ENCODE results near the gene ZNF276. TPM values are rescaled to one million over a fixed set of nuclear protein-coding genes. Genes with fewer than 3 reads are reported as not detected.

The ZNF276 gene
- total RNA-seq, 1 experiment from 2014 or later = 32.7 TPM

GRCh38 chr16:89727406-89728120 lies 6.2 kb downstream of the ZNF276 start:
- Mint-ChIP-seq H3K27me3 (ENCODE audit: insufficient read depth, unreplicated experiment) (no peaks in the 10 kb centered on the region), H3K4me1 (ENCODE audit: insufficient read depth, unreplicated experiment) (peaks cover 6% of the 10 kb centered on the region), H3K9me3 (ENCODE audit: unreplicated experiment) (no peaks in the 10 kb centered on the region), H3K4me3 (ENCODE audit: unreplicated experiment) (no peak overlapping the region), H3K36me3 (ENCODE audit: insufficient read depth, unreplicated experiment) (peaks cover 95% of the 10 kb centered on the region), H3K27ac (ENCODE audit: low read depth, unreplicated experiment) (no peak overlapping the region)
- no TSS peak for BruUV-seq (replicated peaks)
- ChIA-PET CTCF (no interaction called here), POLR2A (no interaction called here)
- DNase-seq (ENCODE audit: unreplicated experiment) = no peak
- no peak for TF ChIP-seq CTCF (IDR thresholded peaks at IDR 0.05; ENCODE audit: unreplicated experiment)
- intact Hi-C loops (cut with micrococcal nuclease) = no loop called here

- no peak for DNase-seq (ENCODE audit: unreplicated experiment)
- BruUV-seq (replicated peaks) = no TSS peak
- H3K27ac Mint-ChIP-seq (ENCODE audit: low read depth, unreplicated experiment) = no peak overlapping the region
- peaks cover 90% of the 10 kb centered on the region for H3K36me3 Mint-ChIP-seq (ENCODE audit: insufficient read depth, unreplicated experiment)
- intact Hi-C loops (cut with micrococcal nuclease) = no loop called here
- POLR2A ChIA-PET = no interaction called here
- TF ChIP-seq CTCF (IDR thresholded peaks at IDR 0.05; ENCODE audit: unreplicated experiment) = no peak
- H3K27me3 Mint-ChIP-seq (ENCODE audit: insufficient read depth, unreplicated experiment) = no peaks in the 10 kb centered on the region
- no peak overlapping the region for H3K4me3 Mint-ChIP-seq (ENCODE audit: unreplicated experiment)
- no peaks in the 10 kb centered on the region for H3K4me1 Mint-ChIP-seq (ENCODE audit: insufficient read depth, unreplicated experiment)
- no peaks in the 10 kb centered on the region for H3K9me3 Mint-ChIP-seq (ENCODE audit: unreplicated experiment)
- CTCF ChIA-PET = interaction anchor here (0.8 kb wide), 1 partner anchor 23 kb away, joined by 3 read pairs; no protein-coding TSS in a partner anchor
Measured at GRCh38 chr16:89729293-89729692, 8.0 kb downstream of the ZNF276 start.

GRCh38 chr16:89729863-89730593 lies 8.7 kb downstream of the ZNF276 start:
- POLR2A ChIA-PET = interaction anchor here (0.7 kb wide), 1 partner anchor 142 kb away, joined by 3 read pairs; no protein-coding TSS in a partner anchor
- DNase-seq (ENCODE audit: unreplicated experiment) = no peak
- Mint-ChIP-seq H3K4me1 (ENCODE audit: insufficient read depth, unreplicated experiment) (no peaks in the 10 kb centered on the region), H3K36me3 (ENCODE audit: insufficient read depth, unreplicated experiment) (peaks cover 90% of the 10 kb centered on the region), H3K9me3 (ENCODE audit: unreplicated experiment) (no peaks in the 10 kb centered on the region), H3K27ac (ENCODE audit: low read depth, unreplicated experiment) (peak overlapping the region; percentile 19), H3K4me3 (ENCODE audit: unreplicated experiment) (no peak overlapping the region), H3K27me3 (ENCODE audit: insufficient read depth, unreplicated experiment) (no peaks in the 10 kb centered on the region)
- no TSS peak for BruUV-seq (replicated peaks)
- intact Hi-C loops (cut with micrococcal nuclease) = no loop called here
- TF ChIP-seq CTCF (IDR thresholded peaks at IDR 0.05; ENCODE audit: unreplicated experiment) = no peak
- CTCF ChIA-PET = interaction anchor here (0.8 kb wide), 2 partner anchors 22 to 130 kb away, joined by 3 read pairs; no protein-coding TSS in a partner anchor

GRCh38 chr16:89730610-89731234 lies 9.4 kb downstream of the ZNF276 start:
- ChIA-PET POLR2A (interaction anchor here (0.7 kb wide), 1 partner anchor 142 kb away, joined by 3 read pairs; no protein-coding TSS in a partner anchor), CTCF (interaction anchor here (0.8 kb wide), 1 partner anchor 129 kb away, joined by 3 read pairs; no protein-coding TSS in a partner anchor)
- Mint-ChIP-seq H3K4me3 (ENCODE audit: unreplicated experiment) (no peak overlapping the region), H3K27ac (ENCODE audit: low read depth, unreplicated experiment) (no peak overlapping the region), H3K9me3 (ENCODE audit: unreplicated experiment) (no peaks in the 10 kb centered on the region), H3K4me1 (ENCODE audit: insufficient read depth, unreplicated experiment) (no peaks in the 10 kb centered on the region), H3K27me3 (ENCODE audit: insufficient read depth, unreplicated experiment) (no peaks in the 10 kb centered on the region), H3K36me3 (ENCODE audit: insufficient read depth, unreplicated experiment) (peaks cover 90% of the 10 kb centered on the region)
- no peak for TF ChIP-seq CTCF (IDR thresholded peaks at IDR 0.05; ENCODE audit: unreplicated experiment)
- intact Hi-C loops (cut with micrococcal nuclease) = no loop called here
- no TSS peak for BruUV-seq (replicated peaks)
- DNase-seq (ENCODE audit: unreplicated experiment) = no peak

All from MCF 10A (cell line).